OCI-LY7 (cell line): ENCODE data around the gene CHD5. TPM values are rescaled to one million over a fixed set of nuclear protein-coding genes. Genes with fewer than 3 reads are reported as not detected.

Experiments
- BruUV-seq: library from RNA; stranded (reverse); fragments of 400-500 nt; replicated peaks from 2 replicates; lab custom pipeline; 2021; lab: Mats Ljungman, UMichigan
- CTCF ChIA-PET: fragments of 300-600 bp; sonication (Branson Sonifier 250); formaldehyde crosslinking; loops from one replicate; lab custom pipeline; 2022; ENCODE audit warnings: antibody characterized with exemption; ENCODE audit not compliant: unreplicated experiment; lab: Charles Lee
- POLR2A ChIA-PET: fragments of 300-600 bp; sonication (Branson Sonifier 250); formaldehyde crosslinking; loops from one replicate; lab custom pipeline; 2022; ENCODE audit warnings: antibody characterized with exemption; lab: Charles Lee
- DNase-seq: peaks from one replicate; pipeline ENCODE4 v3.0.0-alpha.2; 2015; ENCODE audit warnings: low spot score
- H2AFZ ChIP-seq: fragments of 200-600 bp; sonication (generic), shearing (Covaris generic); 2 replicates; pipeline ENCODE4 v1.6.1; 2014; ENCODE audit warnings: mild to moderate bottlenecking, antibody characterized with exemption, low read length, moderate library complexity
- H3K27ac ChIP-seq: fragments of 200-600 bp; sonication (generic); 2 replicates; pipeline ENCODE4 v1.5.1; 2014; ENCODE audit warnings: mixed run types, low read depth, mild to moderate bottlenecking, moderate library complexity, low read length, inconsistent platforms; ENCODE audit not compliant: poor library complexity, severe bottlenecking
- H3K36me3 ChIP-seq: fragments of 200-600 bp; sonication (generic); 2 replicates; pipeline ENCODE4 v1.6.1; 2014; ENCODE audit warnings: mild to moderate bottlenecking, antibody characterized with exemption, low read length, moderate library complexity, mixed read lengths; ENCODE audit not compliant: insufficient read depth
- H3K4me1 ChIP-seq: fragments of 200-600 bp; sonication (generic); 2 replicates; pipeline ENCODE4 v1.5.1; 2014; ENCODE audit warnings: mild to moderate bottlenecking, low read length; ENCODE audit not compliant: insufficient read depth, poor library complexity, severe bottlenecking
- H3K4me2 ChIP-seq: fragments of 200-600 bp; sonication (generic); 2 replicates; pipeline ENCODE4 v1.6.1; 2014; ENCODE audit warnings: mild to moderate bottlenecking, low read length
- H3K4me3 ChIP-seq: fragments of 200-600 bp; sonication (generic); 2 replicates; pipeline ENCODE4 v1.5.1; 2014; ENCODE audit warnings: mild to moderate bottlenecking, low read depth, low read length; ENCODE audit not compliant: poor library complexity, severe bottlenecking
- H3K79me2 ChIP-seq: fragments of 200-600 bp; sonication (generic); 2 replicates; pipeline ENCODE4 v1.6.1; 2016; ENCODE audit warnings: low read depth, mild to moderate bottlenecking, low read length, moderate library complexity, mixed read lengths; ENCODE audit not compliant: insufficient read depth
- H3K9me2 ChIP-seq: fragments of 200-600 bp; sonication (generic); 2 replicates; pipeline ENCODE4 v1.6.1; 2016; ENCODE audit warnings: mild to moderate bottlenecking, low read length, mixed read lengths; ENCODE audit not compliant: insufficient read depth
- H3K9me3 ChIP-seq: fragments of 200-600 bp; sonication (generic); 2 replicates; pipeline ENCODE4 v1.6.1; 2014; ENCODE audit warnings: mild to moderate bottlenecking, mixed run types, low read length, mixed read lengths
- H4K20me1 ChIP-seq: fragments of 200-600 bp; sonication (generic); 2 replicates; pipeline ENCODE4 v1.6.1; 2014; ENCODE audit warnings: mild to moderate bottlenecking, antibody characterized with exemption, low read length, moderate library complexity, mixed read lengths; ENCODE audit not compliant: insufficient read depth
- CTCF ChIP-seq: fragments of 200-600 bp; sonication (generic); conservative IDR thresholded peaks from 2 replicates; pipeline ENCODE4 v1.5.1; 2014; ENCODE audit warnings: mild to moderate bottlenecking, antibody characterized with exemption, low read length, moderate library complexity, mixed read lengths
- EZH2phosphoT487 ChIP-seq: fragments of 200-600 bp; sonication (generic); IDR thresholded peaks from 2 replicates; pipeline ENCODE4 v1.6.1; 2018; ENCODE audit warnings: low read depth, borderline replicate concordance, mild to moderate bottlenecking, mixed run types, antibody characterized with exemption, low read length, moderate library complexity, mixed read lengths
- intact Hi-C: fragments of 100-400 bp; cut with micrococcal nuclease; formaldehyde crosslinking; loops from one replicate; pipeline ENCODE4 v1.10.0; 2022; ENCODE audit not compliant: unreplicated experiment
- total RNA-seq, 2 experiments: library from RNA; depleted of rRNA in 1 of 2; stranded (reverse); fragments of >200 nt in 1 of 2; shearing (Covaris generic) in 1 of 2; gene quantifications; 2 replicates each; pipeline ENCODE4 v1.2.3, GENCODE V29; 2014 to 2022

CHD5 gene
- total RNA-seq, 2 experiments from 2014 or later, result 0.19 to 0.38 TPM

- DNase-seq, result no peak
- H3K27ac ChIP-seq, result no peak overlapping the region
- ChIA-PET POLR2A (interaction anchor here (0.6 to 0.9 kb wide), 2 partner anchors 13 to 111 kb away, joined by 5 to 6 read pairs; no protein-coding TSS in a partner anchor), CTCF (no interaction called here)
- intact Hi-C loops, result no loop called here
- H3K9me2 ChIP-seq, result no peaks in the 10 kb centered on the region
- no peak overlapping the region for H2AFZ ChIP-seq
- H3K4me2 ChIP-seq, result no peak overlapping the region
- H3K9me3 ChIP-seq, result no peaks in the 10 kb centered on the region
- no peaks in the 10 kb centered on the region for H3K36me3 ChIP-seq
- no TSS peak for BruUV-seq
- H3K4me3 ChIP-seq, result no peak overlapping the region
- no peaks in the 10 kb centered on the region for H3K4me1 ChIP-seq
- TF ChIP-seq EZH2phosphoT487 (no peak), CTCF (no peak)
- no peaks in the 10 kb centered on the region for H3K79me2 ChIP-seq
- H4K20me1 ChIP-seq, result no peaks in the 10 kb centered on the region
Measured at GRCh38 chr1:6062670-6063069, 117.5 kb downstream of the CHD5 start.

GRCh38 chr1:6059866-6060265 lies 120.3 kb downstream of the CHD5 start:
- CTCF ChIA-PET, result no interaction called here
- DNase-seq, result no peak
- BruUV-seq, result no TSS peak
- Histone ChIP-seq H3K4me2 (no peak overlapping the region), H3K36me3 (no peaks in the 10 kb centered on the region), H3K4me1 (no peaks in the 10 kb centered on the region), H3K79me2 (no peaks in the 10 kb centered on the region), H3K4me3 (no peak overlapping the region), H4K20me1 (no peaks in the 10 kb centered on the region), H3K9me2 (no peaks in the 10 kb centered on the region), H3K27ac (no peak overlapping the region), H3K9me3 (no peaks in the 10 kb centered on the region), H2AFZ (no peak overlapping the region)
- TF ChIP-seq CTCF, result no peak
- no peak for TF ChIP-seq EZH2phosphoT487
- POLR2A ChIA-PET, result no interaction called here
- intact Hi-C loops, result no loop called here

- intact Hi-C loops, result no loop called here
- CTCF ChIA-PET, result no interaction called here
- no peak for DNase-seq
- Histone ChIP-seq H3K36me3 (no peaks in the 10 kb centered on the region), H3K27ac (no peak overlapping the region), H3K9me2 (no peaks in the 10 kb centered on the region), H3K79me2 (no peaks in the 10 kb centered on the region), H3K4me2 (no peak overlapping the region), H3K4me3 (no peak overlapping the region), H3K4me1 (no peaks in the 10 kb centered on the region), H4K20me1 (no peaks in the 10 kb centered on the region), H3K9me3 (no peaks in the 10 kb centered on the region), H2AFZ (no peak overlapping the region)
- no TSS peak for BruUV-seq
- TF ChIP-seq CTCF, result no peak
- TF ChIP-seq EZH2phosphoT487, result no peak
- POLR2A ChIA-PET, result no interaction called here
Measured at GRCh38 chr1:6057170-6057845, 122.8 kb downstream of the CHD5 start.
